Measurements from ENCODE around the gene MTCL3.

The MTCL3 gene

GRCh38 chr6:127515234-127515793 is 3.8 kb downstream of the MTCL3 start:
- peak; percentile 81 for DNase-seq (ENCODE audit: low read depth, low spot score)

GRCh38 chr6:127514773-127515227 is 4.3 kb downstream of the MTCL3 start:
- DNase-seq (ENCODE audit: low read depth, low spot score), result peak; percentile 78

- no peak for DNase-seq (ENCODE audit: low read depth, low spot score)
These were observed 4.9 kb downstream of the MTCL3 start for GRCh38 chr6:127514179-127514772.

- DNase-seq (ENCODE audit: low read depth, low spot score), result no peak
These were observed 5.7 kb downstream of the MTCL3 start for GRCh38 chr6:127513425-127513824.

GRCh38 chr6:127510876-127511275 is 8.3 kb downstream of the MTCL3 start:
- DNase-seq (ENCODE audit: low read depth, low spot score), result no peak

- DNase-seq (ENCODE audit: low read depth, low spot score), result no peak
These were observed 12.2 kb downstream of the MTCL3 start for GRCh38 chr6:127506894-127507293.

- no peak for DNase-seq (ENCODE audit: low read depth, low spot score)
These were observed 16.1 kb downstream of the MTCL3 start for GRCh38 chr6:127503022-127503421.

- no peak for DNase-seq (ENCODE audit: low read depth, low spot score)
These were observed 21.7 kb downstream of the MTCL3 start for GRCh38 chr6:127497410-127497809.

GRCh38 chr6:127496471-127496870 is 22.7 kb downstream of the MTCL3 start:
- DNase-seq (ENCODE audit: low read depth, low spot score), result no peak

GRCh38 chr6:127494240-127494767 is 24.8 kb downstream of the MTCL3 start:
- DNase-seq (ENCODE audit: low read depth, low spot score), result no peak

- DNase-seq (ENCODE audit: low read depth, low spot score), result no peak
These were observed 29.9 kb downstream of the MTCL3 start for GRCh38 chr6:127489248-127489647.

- no peak for DNase-seq (ENCODE audit: low read depth, low spot score)
These were observed 32.2 kb downstream of the MTCL3 start for GRCh38 chr6:127486934-127487333.

- DNase-seq (ENCODE audit: low read depth, low spot score), result peak; percentile 57
These were observed 34.8 kb downstream of the MTCL3 start for GRCh38 chr6:127484212-127484863.

- DNase-seq (ENCODE audit: low read depth, low spot score), result peak; percentile 50
These were observed 35.6 kb downstream of the MTCL3 start for GRCh38 chr6:127483399-127484055.

GRCh38 chr6:127482325-127482724 is 36.8 kb downstream of the MTCL3 start:
- DNase-seq (ENCODE audit: low read depth, low spot score), result no peak

- DNase-seq (ENCODE audit: low read depth, low spot score), result peak; percentile 75
These were observed 37.5 kb downstream of the MTCL3 start for GRCh38 chr6:127481628-127482027.

GRCh38 chr6:127481111-127481510 is 38.0 kb downstream of the MTCL3 start:
- peak; percentile 17 for DNase-seq (ENCODE audit: low read depth, low spot score)

GRCh38 chr6:127477658-127478057 is 41.5 kb downstream of the MTCL3 start:
- no peak for DNase-seq (ENCODE audit: low read depth, low spot score)

- DNase-seq (ENCODE audit: low read depth, low spot score), result no peak
These were observed 43.3 kb downstream of the MTCL3 start for GRCh38 chr6:127475823-127476176.

- DNase-seq (ENCODE audit: low read depth, low spot score), result no peak
These were observed 43.9 kb downstream of the MTCL3 start for GRCh38 chr6:127475135-127475822.

GRCh38 chr6:127471379-127472255 is 47.5 kb downstream of the MTCL3 start:
- peak; percentile 11 for DNase-seq (ENCODE audit: low read depth, low spot score)

Data from astrocyte of the hippocampus (primary cell).